GM19351 (cell line): Measurements from ENCODE around the gene SEC14L6.

Experiments used
- ATAC-seq: cut with Tn5 transposase; IDR thresholded peaks from one replicate; pipeline ENCODE4 v1.9.1; 2021; ENCODE audit warnings: mild to moderate bottlenecking, moderate library complexity; ENCODE audit not compliant: unreplicated experiment

The SEC14L6 gene

GRCh38 chr22:30538280-30538679 is 8.3 kb downstream of the SEC14L6 start:
- no peak for ATAC-seq

- ATAC-seq = no peak
These were observed 9.3 kb downstream of the SEC14L6 start for GRCh38 chr22:30537083-30537731.

GRCh38 chr22:30535182-30535581 is 11.4 kb downstream of the SEC14L6 start:
- no peak for ATAC-seq

GRCh38 chr22:30531651-30532608 is 14.6 kb downstream of the SEC14L6 start:
- no peak for ATAC-seq

- no peak for ATAC-seq
These were observed 19.9 kb downstream of the SEC14L6 start for GRCh38 chr22:30526656-30527055.

GRCh38 chr22:30523646-30524489 is 22.7 kb downstream of the SEC14L6 start:
- ATAC-seq = no peak

- no peak for ATAC-seq
These were observed 25.0 kb downstream of the SEC14L6 start for GRCh38 chr22:30521368-30522156.

GRCh38 chr22:30519842-30520425 is 26.6 kb downstream of the SEC14L6 start:
- no peak for ATAC-seq

- ATAC-seq = no peak
These were observed 29.8 kb downstream of the SEC14L6 start for GRCh38 chr22:30516731-30517130.

GRCh38 chr22:30516273-30516672 is 30.3 kb downstream of the SEC14L6 start:
- no peak for ATAC-seq

GRCh38 chr22:30514252-30514651 is 32.3 kb downstream of the SEC14L6 start:
- no peak for ATAC-seq

GRCh38 chr22:30513462-30513861 is 33.1 kb downstream of the SEC14L6 start:
- no peak for ATAC-seq

GRCh38 chr22:30511911-30512310 is 34.6 kb downstream of the SEC14L6 start:
- no peak for ATAC-seq

GRCh38 chr22:30511109-30511508 is 35.4 kb downstream of the SEC14L6 start:
- ATAC-seq = no peak

- ATAC-seq = no peak
These were observed 38.3 kb downstream of the SEC14L6 start for GRCh38 chr22:30508216-30508615.

GRCh38 chr22:30507670-30508069 is 38.9 kb downstream of the SEC14L6 start:
- no peak for ATAC-seq

- ATAC-seq = no peak
These were observed 40.0 kb downstream of the SEC14L6 start for GRCh38 chr22:30506507-30506968.

GRCh38 chr22:30503551-30503950 is 43.0 kb downstream of the SEC14L6 start:
- no peak for ATAC-seq

GRCh38 chr22:30502911-30503310 is 43.6 kb downstream of the SEC14L6 start:
- no peak for ATAC-seq

- no peak for ATAC-seq
These were observed 44.4 kb downstream of the SEC14L6 start for GRCh38 chr22:30502153-30502552.
